PC-3 (cell line): ENCODE data around the gene GSG1L. TPM values are rescaled to one million over a fixed set of nuclear protein-coding genes. Genes with fewer than 3 reads are reported as not detected.

Experiments used
- ATAC-seq: fragments of 200-7000 bp; cut with Tn5 transposase; 2 replicates; pipeline ENCODE4 v1.9.1; 2020; ENCODE audit warnings: mild to moderate bottlenecking, moderate library complexity
- BruUV-seq: library from RNA; stranded (reverse); fragments of 400-500 nt; replicated peaks from 2 replicates; lab custom pipeline; 2021; lab: Mats Ljungman, UMichigan
- CTCF ChIA-PET: fragments of 300-600 bp; sonication (Branson Sonifier 250); formaldehyde crosslinking; loops from one replicate; lab custom pipeline; 2022; ENCODE audit warnings: antibody characterized with exemption; lab: Charles Lee
- POLR2A ChIA-PET: fragments of 300-600 bp; sonication (Branson Sonifier 250); formaldehyde crosslinking; loops from one replicate; lab custom pipeline; 2022; ENCODE audit warnings: antibody characterized with exemption; ENCODE audit not compliant: unreplicated experiment; lab: Charles Lee
- DNase-seq: peaks from one replicate; pipeline ENCODE4 v3.0.0-alpha.2; 2015
- H2AFZ ChIP-seq: fragments of 300-600 bp; sonication (generic); 2 replicates; pipeline ENCODE4 v1.6.0; 2016; ENCODE audit warnings: antibody characterized with exemption, low read length
- H3F3A ChIP-seq: fragments of 300-600 bp; sonication (generic); one replicate; pipeline ENCODE4 v1.6.0; 2017; ENCODE audit warnings: antibody characterized with exemption, low read length, control low read depth, mild to moderate bottlenecking; ENCODE audit not compliant: unreplicated experiment
- H3K27ac ChIP-seq: fragments of 300-600 bp; sonication (generic); 2 replicates; pipeline ENCODE4 v1.5.1; 2016; ENCODE audit warnings: mild to moderate bottlenecking, low read length
- H3K27me3 ChIP-seq: fragments of 300-600 bp; sonication (generic); 2 replicates; pipeline ENCODE4 v1.6.1; 2016; ENCODE audit warnings: low read length, mixed read lengths
- H3K36me3 ChIP-seq: fragments of 300-600 bp; sonication (generic); 2 replicates; pipeline ENCODE4 v1.6.1; 2016; ENCODE audit warnings: low read depth, mixed run types, low read length, mixed read lengths
- H3K4me1 ChIP-seq: fragments of 300-600 bp; sonication (generic); 2 replicates; pipeline ENCODE4 v1.5.1; 2016; ENCODE audit warnings: low read length; ENCODE audit not compliant: insufficient read depth
- H3K4me2 ChIP-seq: fragments of 300-600 bp; sonication (generic); 2 replicates; pipeline ENCODE4 v1.6.0; 2016; ENCODE audit warnings: low read length
- H3K4me3 ChIP-seq: fragments of 300-600 bp; sonication (generic); 2 replicates; pipeline ENCODE4 v1.5.1; 2016; ENCODE audit warnings: mild to moderate bottlenecking, low read length, mixed read lengths
- H3K79me2 ChIP-seq: fragments of 300-600 bp; sonication (generic); 2 replicates; pipeline ENCODE4 v1.6.1; 2017; ENCODE audit warnings: low read length, mixed read lengths
- H3K9ac ChIP-seq: fragments of 300-600 bp; sonication (generic); 2 replicates; pipeline ENCODE4 v1.6.0; 2016; ENCODE audit warnings: mild to moderate bottlenecking, low read length
- H3K9me2 ChIP-seq: fragments of 300-600 bp; sonication (generic); replicated peaks from 2 replicates; pipeline ENCODE4 v1.6.1; 2016; ENCODE audit warnings: mixed run types, low read length, mixed read lengths
- H3K9me3 ChIP-seq: fragments of 300-600 bp; sonication (generic); 2 replicates; pipeline ENCODE4 v1.6.1; 2016; ENCODE audit warnings: low read length, mixed read lengths
- H4K20me1 ChIP-seq: fragments of 300-600 bp; sonication (generic); 2 replicates; pipeline ENCODE4 v1.6.1; 2016; ENCODE audit warnings: low read length, mixed read lengths
- EZH2 ChIP-seq: fragments of 300-600 bp; sonication (generic); IDR thresholded peaks from one replicate; pipeline ENCODE4 v1.6.1; 2017; ENCODE audit warnings: antibody characterized with exemption, mild to moderate bottlenecking, low read length; ENCODE audit not compliant: unreplicated experiment
- EZH2phosphoT487 ChIP-seq: fragments of 300-600 bp; sonication (generic); IDR thresholded peaks from 2 replicates; pipeline ENCODE4 v1.6.1; 2018; ENCODE audit warnings: mild to moderate bottlenecking, antibody characterized with exemption, low read length, borderline replicate concordance
- intact Hi-C: fragments of 100-400 bp; cut with micrococcal nuclease; formaldehyde crosslinking; loops from 2 replicates; pipeline ENCODE4 v1.9.0; 2023
- total RNA-seq: library from RNA; depleted of rRNA; stranded (reverse); fragments of >200 nt; gene quantifications from 2 replicates; pipeline ENCODE4 v1.2.3, GENCODE V29; 2014
- TF ChIP-seq, protein P1 (sequence below): fragments of 300-600 bp; sonication (generic); conservative IDR thresholded peaks from 2 replicates; pipeline ENCODE4 v1.5.1; 2017; ENCODE audit warnings: antibody characterized with exemption, low read depth, mild to moderate bottlenecking, low read length

GSG1L gene
- total RNA-seq, 1 experiment from 2014 or later: not detected

GRCh38 chr16:28078261-28078660 lies 14.7 kb upstream of the GSG1L start:
- ChIA-PET POLR2A (no interaction called here), CTCF (no interaction called here)
- no peaks in the 10 kb centered on the region for H3K9me3 ChIP-seq
- no peak overlapping the region for H2AFZ ChIP-seq
- H3K9ac ChIP-seq: no peak overlapping the region
- no peak for DNase-seq
- no peaks in the 10 kb centered on the region for H3K79me2 ChIP-seq
- no peaks in the 10 kb centered on the region for H4K20me1 ChIP-seq
- no peak for ATAC-seq
- H3K4me1 ChIP-seq: no peaks in the 10 kb centered on the region
- H3K27me3 ChIP-seq: no peaks in the 10 kb centered on the region
- no peaks in the 10 kb centered on the region for H3F3A ChIP-seq
- no peaks in the 10 kb centered on the region for H3K9me2 ChIP-seq
- intact Hi-C loops: no loop called here
- no peak overlapping the region for H3K4me3 ChIP-seq
- TF ChIP-seq, protein P1, sequence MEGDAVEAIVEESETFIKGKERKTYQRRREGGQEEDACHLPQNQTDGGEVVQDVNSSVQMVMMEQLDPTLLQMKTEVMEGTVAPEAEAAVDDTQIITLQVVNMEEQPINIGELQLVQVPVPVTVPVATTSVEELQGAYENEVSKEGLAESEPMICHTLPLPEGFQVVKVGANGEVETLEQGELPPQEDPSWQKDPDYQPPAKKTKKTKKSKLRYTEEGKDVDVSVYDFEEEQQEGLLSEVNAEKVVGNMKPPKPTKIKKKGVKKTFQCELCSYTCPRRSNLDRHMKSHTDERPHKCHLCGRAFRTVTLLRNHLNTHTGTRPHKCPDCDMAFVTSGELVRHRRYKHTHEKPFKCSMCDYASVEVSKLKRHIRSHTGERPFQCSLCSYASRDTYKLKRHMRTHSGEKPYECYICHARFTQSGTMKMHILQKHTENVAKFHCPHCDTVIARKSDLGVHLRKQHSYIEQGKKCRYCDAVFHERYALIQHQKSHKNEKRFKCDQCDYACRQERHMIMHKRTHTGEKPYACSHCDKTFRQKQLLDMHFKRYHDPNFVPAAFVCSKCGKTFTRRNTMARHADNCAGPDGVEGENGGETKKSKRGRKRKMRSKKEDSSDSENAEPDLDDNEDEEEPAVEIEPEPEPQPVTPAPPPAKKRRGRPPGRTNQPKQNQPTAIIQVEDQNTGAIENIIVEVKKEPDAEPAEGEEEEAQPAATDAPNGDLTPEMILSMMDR: no peak
- TF ChIP-seq EZH2phosphoT487: no peak
- no peak for TF ChIP-seq EZH2
- no peaks in the 10 kb centered on the region for H3K36me3 ChIP-seq
- no peak overlapping the region for H3K27ac ChIP-seq
- BruUV-seq: no TSS peak
- no peak overlapping the region for H3K4me2 ChIP-seq

- H3K4me2 ChIP-seq: no peak overlapping the region
- no peaks in the 10 kb centered on the region for H3K79me2 ChIP-seq
- H4K20me1 ChIP-seq: no peaks in the 10 kb centered on the region
- BruUV-seq: no TSS peak
- H3F3A ChIP-seq: no peaks in the 10 kb centered on the region
- no peak for DNase-seq
- H2AFZ ChIP-seq: no peak overlapping the region
- ATAC-seq: no peak
- no peak overlapping the region for H3K27ac ChIP-seq
- H3K9ac ChIP-seq: no peak overlapping the region
- H3K4me1 ChIP-seq: no peaks in the 10 kb centered on the region
- H3K4me3 ChIP-seq: no peak overlapping the region
- 0 out of 2 replicates have a peak, but pooled peaks cover 8% of the 10 kb centered on the region for H3K27me3 ChIP-seq
- no peak for TF ChIP-seq EZH2
- ChIA-PET POLR2A (no interaction called here), CTCF (no interaction called here)
- no peaks in the 10 kb centered on the region for H3K9me3 ChIP-seq
- H3K9me2 ChIP-seq: no peaks in the 10 kb centered on the region
- intact Hi-C loops: loop anchor here (5.0 kb wide), 1 partner anchor 432 kb away; no protein-coding TSS in a partner anchor
- no peaks in the 10 kb centered on the region for H3K36me3 ChIP-seq
Measured at GRCh38 chr16:28073836-28074235, 10.3 kb upstream of the GSG1L start.

GRCh38 chr16:28072087-28072486 lies 8.6 kb upstream of the GSG1L start:
- Histone ChIP-seq H3K79me2 (no peaks in the 10 kb centered on the region), H3K9me3 (no peaks in the 10 kb centered on the region), H3K27me3 (0 out of 2 replicates have a peak, but pooled peaks cover 8% of the 10 kb centered on the region), H3K4me1 (no peaks in the 10 kb centered on the region), H3K27ac (no peak overlapping the region), H2AFZ (no peak overlapping the region), H3K4me3 (no peak overlapping the region), H3K36me3 (no peaks in the 10 kb centered on the region), H3K9ac (no peak overlapping the region), H3F3A (no peaks in the 10 kb centered on the region), H4K20me1 (no peaks in the 10 kb centered on the region), H3K4me2 (no peak overlapping the region), H3K9me2 (no peaks in the 10 kb centered on the region)
- TF ChIP-seq, protein P1: no peak
- TF ChIP-seq EZH2phosphoT487 (no peak), EZH2 (no peak)
- ChIA-PET POLR2A (no interaction called here), CTCF (no interaction called here)
- ATAC-seq: no peak
- intact Hi-C loops: loop anchor here (5.0 kb wide), 1 partner anchor 430 kb away; no protein-coding TSS in a partner anchor
- DNase-seq: no peak
- BruUV-seq: no TSS peak
